ENCODE measurements around the gene CDC27.
"Not testable (repeated sequence)": the region's sequence is repeated elsewhere in the genome, so short reads cannot be mapped to it uniquely, and the experiment has no call there.

GRCh38 chr17:47216821-47217220 is 27.7 kb upstream of the CDC27 start:
- TF ChIP-seq CTCF, POLR2A (IDR thresholded peaks at IDR 0.05): not testable (repeated sequence)

Measured in lower leg skin (tissue), 3 donors.